Heart left ventricle (tissue), 16 donors: ENCODE results near the gene BTBD16. TPM values are rescaled to one million over a fixed set of nuclear protein-coding genes. Genes with fewer than 3 reads are reported as not detected.
A peak's percentile ranks its signal among the peaks of the same experiment; 100 is the strongest.

Experiments
- ATAC-seq, 4 donors: fragments of 200-7000 bp; cut with Tn5 transposase; one replicate each; pipeline ENCODE4 v1.9.1; 2020 to 2022; ENCODE audit warnings: moderate library complexity in 4 of 4, mild to moderate bottlenecking in 3 of 4, moderate number of reproducible peaks in 1 of 4
- DNase-seq, 5 donors: peaks; one replicate each; pipeline ENCODE4 v3.0.0-alpha.2; 2020
- H3K27ac ChIP-seq, 12 donors: fragments of 200-600 bp; sonication (generic) in 4 of 12; one replicate each; pipeline versions ENCODE4 v1.5.0 to v1.8.0; 2016 to 2022; ENCODE audit warnings: mild to moderate bottlenecking in 2 of 12
- H3K27me3 ChIP-seq, 9 donors: fragments of 200-600 bp; sonication (generic) in 2 of 9; one replicate each; pipeline versions ENCODE4 v1.5.1 to v1.8.0; 2016 to 2022; ENCODE audit warnings: mild to moderate bottlenecking in 3 of 9
- H3K36me3 ChIP-seq, 9 donors: fragments of 200-600 bp; sonication (generic) in 2 of 9; one replicate each; pipeline versions ENCODE4 v1.5.0 to v1.8.0; 2018 to 2022; ENCODE audit warnings: mild to moderate bottlenecking in 2 of 9
- H3K4me1 ChIP-seq, 12 donors: fragments of 200-600 bp; sonication (generic) in 4 of 12; one replicate each; pipeline versions ENCODE4 v1.5.0 to v1.8.0; 2016 to 2022; ENCODE audit warnings: mild to moderate bottlenecking in 3 of 12
- H3K4me3 ChIP-seq, 12 donors: fragments of 200-600 bp; sonication (generic) in 4 of 12; one replicate each; pipeline versions ENCODE4 v1.5.0 to v1.8.0; 2017 to 2022; ENCODE audit warnings: mild to moderate bottlenecking in 9 of 12, moderate library complexity in 4 of 12
- H3K9me3 ChIP-seq, 12 donors: fragments of 200-600 bp; sonication (generic) in 4 of 12; one replicate each; pipeline versions ENCODE4 v1.5.0 to v1.8.0; 2016 to 2022; ENCODE audit warnings: mild to moderate bottlenecking in 1 of 12
- POLR2A ChIP-seq, 2 donors: fragments of 450-650 bp; IDR thresholded peaks; one replicate each; pipeline ENCODE4 v1.6.1; 2017; ENCODE audit warnings: antibody characterized with exemption in 2 of 2, mild to moderate bottlenecking in 2 of 2, moderate library complexity in 2 of 2
- WGBS, 4 donors: extraction: QIAGEN DNeasy Blood & Tissue Kit in 2 of 4; methylation state at CpG; one replicate each; pipeline versions ENCODE4 v1.1.5 to v1.1.7; 2013 to 2018; 5-methylcytosine and 5-hydroxymethylcytosine counted together
- intact Hi-C, 10 donors: fragments of 100-400 bp; cut with DNase I; formaldehyde crosslinking; loops; one replicate each; pipeline versions ENCODE4 v1.11.1 to v1.14.2; 2022
- polyA plus RNA-seq, 2 donors: library from polyadenylated mRNA; stranded (reverse); fragments of 200-250 nt; gene quantifications; one replicate each; pipeline ENCODE4 v1.2.3, GENCODE V29; 2013
- total RNA-seq, 9 donors: library from RNA; depleted of rRNA in 2 of 9; stranded (reverse); fragments of >200 nt in 2 of 9; fragmentation: NEBNext Ultra II Directional in 3 of 9; extraction: Animal tissue kit (Norgen Biotek cat#: 25700) in 3 of 9; gene quantifications; one replicate each; pipeline versions ENCODE4 v1.1.0 to v1.2.4, GENCODE V29; 2016 to 2023
- TF ChIP-seq, protein P1 (sequence below), 12 donors: fragments of 200-600 bp; sonication (generic) in 4 of 12; IDR thresholded peaks; one replicate each; pipeline versions ENCODE4 v1.5.0 to v1.8.0; 2018 to 2022; ENCODE audit warnings: antibody characterized with exemption in 12 of 12, mild to moderate bottlenecking in 5 of 12
- donor health status: ischemic (EF 13 %, LVEDD 7.1; RV severe dilation, severe dysfunction).
- donor health status: healthy with polysubstance abuse.
- donor health status: DM: no; HTN: yes; CAD: no.
- donor health status: DM: no; HTN: no; CAD: no.
- donor health status: ischemic (EF 25% LVEDD 6.9; RV normal size, moderate dysfunction).
- donor health status: ischemic (EF 25% LVEDD 5.7; RV mildly dilated, moderate dysfunction).
- donor health status: healthy.
- donor health status: DM: yes; HTN: yes; CAD: no.
- donor health status: ischemic (EF 35%, LVEDD 5.7; RV mildly dilated, moderate dysfunction).
- donor health status: nonischemic (EF 11% LVEDD 7.7; RV severe dilation, severe dysfunction).
- donor health status: DM: yes; HTN: yes; CAD: no.
- donor health status: PGD.
- donor health status: ischemic (EF 29% LVEDD 5.4; RV normal size, mild dysfunction).
- donor health status: nonischemic (EF 23%, LVEDD 6.1; RV moderate dilation, normal function).

BTBD16 gene
- total and polyA plus RNA-seq, 11 donors, result 0.23 to 0.25 TPM; not detected in 9

DNA sequence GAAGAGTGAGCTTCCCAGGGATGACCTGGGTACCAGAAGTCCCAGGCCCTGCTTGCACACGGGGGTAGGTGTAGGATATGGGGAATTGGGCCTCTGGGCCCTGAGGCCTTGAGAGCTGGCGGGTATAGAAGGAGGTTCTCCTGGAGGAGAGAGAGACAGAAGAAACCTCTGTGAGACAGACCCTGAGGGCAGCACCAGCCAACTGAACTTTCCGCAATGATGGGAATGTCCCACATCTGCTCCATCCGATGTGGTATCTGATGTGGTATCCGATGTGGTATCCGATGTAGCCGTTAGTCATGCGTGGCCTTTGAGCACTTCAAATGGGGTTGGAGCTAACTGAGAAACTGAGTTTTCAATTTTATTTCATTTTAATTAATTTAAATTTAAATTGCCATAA lies 72.8 kb downstream of the BTBD16 start:
- peaks cover 0 to 30% (median 8%) of the 10 kb centered on the region in 12 donors for H3K4me1 ChIP-seq
- intact Hi-C loops, result loop anchor here (2.0 to 10.0 kb wide), 12 partner anchors 23 to 223 kb away; partner anchors contain the start of gene DMBT1 (in 2 of the 10)

DNA sequence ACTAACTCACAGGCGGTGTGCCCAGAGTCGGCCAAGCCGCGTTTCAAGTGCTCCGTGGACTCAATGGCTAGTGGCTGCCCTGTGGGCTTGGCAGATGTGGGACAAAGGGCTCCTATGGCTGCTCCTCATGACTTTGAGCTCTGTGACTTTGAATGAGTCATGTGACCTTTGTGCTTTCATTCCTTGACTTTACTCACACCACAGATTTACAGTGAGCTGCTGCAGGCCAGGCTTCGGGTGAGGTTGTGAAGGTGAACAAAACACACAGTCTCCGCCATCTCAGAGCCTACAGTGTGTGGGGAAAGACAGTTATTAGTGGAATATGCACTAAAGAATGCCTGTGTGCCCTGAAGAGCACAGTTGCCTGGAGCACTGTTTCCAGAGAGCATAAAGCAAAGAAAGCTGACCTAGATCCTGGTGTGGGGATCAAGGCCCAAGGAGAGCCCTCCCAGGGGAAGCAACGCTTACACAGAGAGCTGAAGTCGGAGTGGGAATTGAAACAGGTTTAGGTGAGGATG lies 73.7 kb downstream of the BTBD16 start:
- peak overlapping the region in 4 of 12 donors; percentile 2 to 28 (median 20) for H3K27ac ChIP-seq
- intact Hi-C loops, result loop anchor here in 9 of 10 donors (5.0 to 10.0 kb wide), 8 partner anchors 37 to 223 kb away; partner anchors contain the start of gene DMBT1 (in 3 of the 9)
- no peaks in the 10 kb centered on the region for H3K9me3 ChIP-seq
- no peak for TF ChIP-seq POLR2A (IDR thresholded peaks at IDR 0.05)
- TF ChIP-seq, protein P1, sequence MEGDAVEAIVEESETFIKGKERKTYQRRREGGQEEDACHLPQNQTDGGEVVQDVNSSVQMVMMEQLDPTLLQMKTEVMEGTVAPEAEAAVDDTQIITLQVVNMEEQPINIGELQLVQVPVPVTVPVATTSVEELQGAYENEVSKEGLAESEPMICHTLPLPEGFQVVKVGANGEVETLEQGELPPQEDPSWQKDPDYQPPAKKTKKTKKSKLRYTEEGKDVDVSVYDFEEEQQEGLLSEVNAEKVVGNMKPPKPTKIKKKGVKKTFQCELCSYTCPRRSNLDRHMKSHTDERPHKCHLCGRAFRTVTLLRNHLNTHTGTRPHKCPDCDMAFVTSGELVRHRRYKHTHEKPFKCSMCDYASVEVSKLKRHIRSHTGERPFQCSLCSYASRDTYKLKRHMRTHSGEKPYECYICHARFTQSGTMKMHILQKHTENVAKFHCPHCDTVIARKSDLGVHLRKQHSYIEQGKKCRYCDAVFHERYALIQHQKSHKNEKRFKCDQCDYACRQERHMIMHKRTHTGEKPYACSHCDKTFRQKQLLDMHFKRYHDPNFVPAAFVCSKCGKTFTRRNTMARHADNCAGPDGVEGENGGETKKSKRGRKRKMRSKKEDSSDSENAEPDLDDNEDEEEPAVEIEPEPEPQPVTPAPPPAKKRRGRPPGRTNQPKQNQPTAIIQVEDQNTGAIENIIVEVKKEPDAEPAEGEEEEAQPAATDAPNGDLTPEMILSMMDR (IDR thresholded peaks at IDR 0.05), result no peak
- DNase-seq (peak in 2 of 5 donors; percentile 40 to 45), ATAC-seq (peak; percentile 26 to 59 (median 43))
- H3K4me1 ChIP-seq, result peaks cover 0 to 27% (median 8%) of the 10 kb centered on the region in 12 donors
- H3K27me3 ChIP-seq, result no peaks in the 10 kb centered on the region
- H3K4me3 ChIP-seq, result no peak overlapping the region
- H3K36me3 ChIP-seq, result no peaks in the 10 kb centered on the region
- 72 to 83% (median 81%) methylated on average over 9 of the region's 9 CpGs for WGBS, 4 donors

More for the DNA sequence above, 72.8 kb downstream of the BTBD16 start:
- H3K27ac ChIP-seq, result no peak overlapping the region
- no peaks in the 10 kb centered on the region for H3K9me3 ChIP-seq
- TF ChIP-seq, protein P1 (IDR thresholded peaks at IDR 0.05), result no peak
- TF ChIP-seq POLR2A (IDR thresholded peaks at IDR 0.05), result no peak
- DNase-seq, result no peak
- H3K36me3 ChIP-seq, result no peaks in the 10 kb centered on the region
- H3K4me3 ChIP-seq, result no peak overlapping the region
- H3K27me3 ChIP-seq, result no peaks in the 10 kb centered on the region
- ATAC-seq, result no peak
- 90 to 97% (median 96%) methylated on average over 8 of the region's 8 CpGs for WGBS, 4 donors

DNA sequence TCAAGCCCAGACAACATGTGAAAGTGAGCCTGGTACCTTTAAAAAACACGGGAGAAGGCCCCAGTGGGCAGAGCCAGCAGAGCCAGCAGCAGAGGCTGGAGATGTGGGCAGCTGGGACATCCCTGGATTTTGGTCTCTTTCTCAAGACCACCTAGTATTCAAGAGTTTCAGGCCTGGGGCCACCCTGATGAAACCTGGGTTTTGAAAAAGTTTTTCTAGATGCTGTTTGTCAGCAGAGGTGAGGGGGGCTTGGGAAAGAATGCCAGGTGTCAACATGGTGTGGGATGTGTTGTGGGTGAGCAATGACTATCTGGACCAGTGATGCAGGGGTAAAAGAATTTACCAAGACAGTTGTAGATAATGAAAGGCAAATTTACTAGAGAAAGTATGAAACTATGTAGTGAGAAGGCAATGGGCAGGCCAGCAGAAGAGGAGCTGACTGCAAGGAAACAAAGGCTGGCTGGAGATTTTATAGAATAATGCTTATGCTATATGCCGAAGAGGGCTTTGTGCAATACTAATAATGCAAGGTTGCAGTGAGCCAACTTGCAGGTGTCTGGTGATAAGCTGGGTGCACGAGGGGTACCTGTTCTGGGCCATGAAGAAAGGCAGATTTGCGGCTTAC lies 75.3 kb downstream of the BTBD16 start:
- no peaks in the 10 kb centered on the region for H3K27me3 ChIP-seq
- no peak for DNase-seq
- 93 to 95% (median 94%) methylated on average over 4 of the region's 4 CpGs for WGBS, 4 donors
- H3K36me3 ChIP-seq, result no peaks in the 10 kb centered on the region
- no peak overlapping the region for H3K4me3 ChIP-seq
- H3K9me3 ChIP-seq, result no peaks in the 10 kb centered on the region
- intact Hi-C loops, result loop anchor here in 4 of 10 donors (5.0 to 10.0 kb wide), 3 partner anchors 201 to 218 kb away; partner anchors contain the start of gene DMBT1 (in 3 of the 4)
- no peak for TF ChIP-seq POLR2A (IDR thresholded peaks at IDR 0.05)
- TF ChIP-seq, protein P1 (IDR thresholded peaks at IDR 0.05), result no peak
- ATAC-seq, result no peak
- H3K4me1 ChIP-seq, result peaks cover 0 to 15% (median 4%) of the 10 kb centered on the region in 12 donors
- no peak overlapping the region for H3K27ac ChIP-seq

DNA sequence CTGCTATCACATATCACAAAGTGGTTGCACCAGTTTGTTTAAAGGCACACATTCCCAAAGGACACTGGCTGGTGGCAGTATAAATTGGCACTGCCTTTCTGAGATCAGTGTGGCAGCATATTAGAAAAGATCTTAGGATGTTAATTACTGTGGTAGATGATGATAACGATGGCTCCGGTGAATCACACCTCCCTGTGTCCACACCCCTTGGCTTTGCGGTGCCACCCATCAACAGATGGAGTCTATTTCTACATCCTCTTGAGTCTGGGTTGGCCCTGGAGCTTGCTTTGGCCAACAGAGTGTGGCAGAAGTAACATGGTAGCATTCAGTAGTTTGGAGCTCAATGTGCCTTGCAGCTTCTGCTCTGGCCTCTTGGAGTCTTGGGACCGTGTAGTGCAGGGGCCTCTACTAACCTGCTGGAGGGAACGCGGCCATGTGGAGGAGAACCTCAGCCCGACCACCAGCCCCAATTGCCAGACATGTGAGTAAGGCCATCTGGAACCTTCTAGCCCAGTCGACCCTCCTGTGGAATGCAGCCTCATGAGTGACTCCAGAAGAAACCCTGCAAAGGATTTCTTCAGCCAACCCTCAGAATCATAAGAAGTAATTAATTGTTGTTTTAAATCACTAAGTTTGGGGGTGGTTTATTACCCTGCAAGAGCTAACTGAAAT lies 76.2 kb downstream of the BTBD16 start:
- H3K27ac ChIP-seq, result no peak overlapping the region
- 84 to 95% (median 91%) methylated on average over 5 to 8 of the region's 8 CpGs for WGBS, 4 donors
- intact Hi-C loops, result loop anchor here in 4 of 10 donors (5.0 to 10.0 kb wide), 3 partner anchors 200 to 217 kb away; partner anchors contain the start of gene DMBT1 (in 3 of the 4)

More for the DNA sequence above, 76.2 kb downstream of the BTBD16 start:
- no peak overlapping the region for H3K4me3 ChIP-seq
- ATAC-seq (no peak), DNase-seq (no peak)
- no peaks in the 10 kb centered on the region for H3K27me3 ChIP-seq
- TF ChIP-seq, protein P1 (IDR thresholded peaks at IDR 0.05), result no peak
- TF ChIP-seq POLR2A (IDR thresholded peaks at IDR 0.05), result no peak
- no peaks in the 10 kb centered on the region for H3K9me3 ChIP-seq
- H3K4me1 ChIP-seq, result peaks cover 0 to 10% (median 0%) of the 10 kb centered on the region in 12 donors
- H3K36me3 ChIP-seq, result no peaks in the 10 kb centered on the region
